Endodermal cell (in vitro differentiated cells): Measurements from ENCODE around the gene KCTD7. TPM values are rescaled to one million over a fixed set of nuclear protein-coding genes. Genes with fewer than 3 reads are reported as not detected.

Source experiments
- DNase-seq: peaks from one replicate; pipeline ENCODE4 v3.0.0-alpha.2; 2017
- H3K27ac ChIP-seq: 2 replicates; pipeline ENCODE4 v1.5.1; 2013; ENCODE audit warnings: mild to moderate bottlenecking, low read depth, low read length, moderate library complexity
- H3K27me3 ChIP-seq: 2 replicates; pipeline ENCODE4 v1.6.1; 2013; ENCODE audit warnings: mild to moderate bottlenecking, low read length, moderate library complexity; ENCODE audit not compliant: insufficient read depth, control insufficient read depth, poor library complexity, severe bottlenecking
- H3K36me3 ChIP-seq: 2 replicates; pipeline ENCODE4 v1.7.0; 2013; ENCODE audit warnings: mild to moderate bottlenecking, low read length, moderate library complexity; ENCODE audit not compliant: control insufficient read depth, insufficient read depth
- H3K4me1 ChIP-seq: one replicate; pipeline ENCODE4 v1.7.0; 2013; ENCODE audit warnings: low read length; ENCODE audit not compliant: control insufficient read depth, insufficient read depth
- H3K4me3 ChIP-seq: 2 replicates; pipeline ENCODE4 v1.5.1; 2013; ENCODE audit warnings: mild to moderate bottlenecking, low read length, moderate library complexity
- H3K9ac ChIP-seq: 2 replicates; pipeline ENCODE4 v1.6.1; 2013; ENCODE audit warnings: mild to moderate bottlenecking, low read length, moderate library complexity; ENCODE audit not compliant: poor library complexity, severe bottlenecking; ENCODE audit errors: extremely low read depth
- H3K9me3 ChIP-seq: 2 replicates; pipeline ENCODE4 v1.6.1; 2013; ENCODE audit warnings: mild to moderate bottlenecking, low read length, moderate library complexity; ENCODE audit not compliant: control insufficient read depth
- H3K27ac Mint-ChIP-seq: 2 replicates; pipeline ENCODE4 v1.8.0; 2020; ENCODE audit warnings: mixed read lengths
- H3K27me3 Mint-ChIP-seq: 2 replicates; pipeline ENCODE4 v1.8.0; 2021; ENCODE audit warnings: mild to moderate bottlenecking, mixed read lengths; ENCODE audit not compliant: insufficient read depth
- H3K36me3 Mint-ChIP-seq: 2 replicates; pipeline ENCODE4 v1.8.0; 2020; ENCODE audit warnings: low read depth, mixed read lengths
- H3K4me1 Mint-ChIP-seq: 2 replicates; pipeline ENCODE4 v1.8.0; 2020; ENCODE audit warnings: mixed read lengths
- H3K4me3 Mint-ChIP-seq: 2 replicates; pipeline ENCODE4 v1.8.0; 2020; ENCODE audit warnings: mild to moderate bottlenecking, moderate library complexity, mixed read lengths
- H3K9me3 Mint-ChIP-seq: 2 replicates; pipeline ENCODE4 v1.8.0; 2020; ENCODE audit warnings: mild to moderate bottlenecking, mixed read lengths
- CTCF ChIP-seq: fragments of 200-600 bp; sonication (generic); conservative IDR thresholded peaks from 2 replicates; pipeline ENCODE4 v1.5.0; 2021; ENCODE audit warnings: antibody characterized with exemption, mild to moderate bottlenecking
- WGBS, 2 experiments: methylation state at CpG; one replicate each; pipeline versions ENCODE4 v1.1.5 to v1.1.7; 2013; ENCODE audit warnings: missing lambda C conversion rate in 2 of 2, mixed read lengths in 1 of 2; ENCODE audit not compliant: insufficient coverage in 1 of 2, insufficient read length in 1 of 2; 5-methylcytosine and 5-hydroxymethylcytosine counted together
- total RNA-seq, 2 donors: library from RNA; stranded (reverse); fragmentation: NEBNext Ultra II Directional in 1 of 2; extraction: Animal tissue kit (Norgen Biotek cat#: 25700) in 1 of 2; gene quantifications; 2 replicates in 1 of 2; 3 replicates in 1 of 2; pipeline ENCODE4 v1.2.1, GENCODE V29; 2021

The KCTD7 gene
- total RNA-seq, 2 donors from 2014 or later: 13.1 to 15.6 TPM

- peaks cover 38% of the 10 kb centered on the region for H3K9me3 ChIP-seq
- H3K27me3 Mint-ChIP-seq: no peaks in the 10 kb centered on the region
- H3K36me3 ChIP-seq: no peaks in the 10 kb centered on the region
- peaks cover 37% of the 10 kb centered on the region for H3K9me3 Mint-ChIP-seq
- no peaks in the 10 kb centered on the region for H3K27me3 ChIP-seq
- TF ChIP-seq CTCF: no peak
- H3K4me3 Mint-ChIP-seq: no peak overlapping the region
- peaks cover 8% of the 10 kb centered on the region for H3K4me1 Mint-ChIP-seq
- H3K27ac Mint-ChIP-seq: no peak overlapping the region
- WGBS, 2 experiments: 89 to 91% methylated on average over 2 of the region's 2 CpGs
- DNase-seq: no peak
- no peak overlapping the region for H3K27ac ChIP-seq
- no peak overlapping the region for H3K9ac ChIP-seq
- no peak overlapping the region for H3K4me3 ChIP-seq
- H3K4me1 ChIP-seq: no peaks in the 10 kb centered on the region
- H3K36me3 Mint-ChIP-seq: peaks cover 17% of the 10 kb centered on the region
Measured at GRCh38 chr7:66597461-66597860, 31.2 kb upstream of the KCTD7 start.

- H3K36me3 ChIP-seq: no peaks in the 10 kb centered on the region
- H3K9ac ChIP-seq: no peak overlapping the region
- H3K4me3 ChIP-seq: no peak overlapping the region
- no peak overlapping the region for H3K4me3 Mint-ChIP-seq
- H3K36me3 Mint-ChIP-seq: peaks cover 3% of the 10 kb centered on the region
- H3K9me3 Mint-ChIP-seq: peaks cover 3% of the 10 kb centered on the region
- peaks cover 2% of the 10 kb centered on the region for H3K27me3 Mint-ChIP-seq
- H3K4me1 ChIP-seq: no peaks in the 10 kb centered on the region
- H3K27me3 ChIP-seq: no peaks in the 10 kb centered on the region
- DNase-seq: no peak
- no peaks in the 10 kb centered on the region for H3K4me1 Mint-ChIP-seq
- no peak overlapping the region for H3K27ac Mint-ChIP-seq
- no peak for TF ChIP-seq CTCF
- WGBS, 2 experiments: 95 to 100% methylated on average over 1 to 3 of the region's 3 CpGs
- peaks cover 6% of the 10 kb centered on the region for H3K9me3 ChIP-seq
- H3K27ac ChIP-seq: no peak overlapping the region
Measured at GRCh38 chr7:66602159-66602558, 26.5 kb upstream of the KCTD7 start.

GRCh38 chr7:66604198-66604597 lies 24.5 kb upstream of the KCTD7 start:
- H3K27ac ChIP-seq: no peak overlapping the region
- no peak for TF ChIP-seq CTCF
- H3K9ac ChIP-seq: no peak overlapping the region
- Mint-ChIP-seq H3K36me3 (peaks cover 3% of the 10 kb centered on the region), H3K27me3 (peaks cover 4% of the 10 kb centered on the region), H3K27ac (no peak overlapping the region), H3K9me3 (peaks cover 3% of the 10 kb centered on the region), H3K4me1 (no peaks in the 10 kb centered on the region), H3K4me3 (no peak overlapping the region)
- no peaks in the 10 kb centered on the region for H3K36me3 ChIP-seq
- DNase-seq: no peak
- whole genome bisulfite sequencing, 2 experiments: 93 to 100% methylated on average over 1 of the region's 1 CpG
- no peaks in the 10 kb centered on the region for H3K27me3 ChIP-seq
- peaks cover 6% of the 10 kb centered on the region for H3K9me3 ChIP-seq
- H3K4me3 ChIP-seq: no peak overlapping the region
- H3K4me1 ChIP-seq: no peaks in the 10 kb centered on the region
